Lower leg skin (tissue), 4 donors: ENCODE measurements around the gene PAX5. TPM values are rescaled to one million over a fixed set of nuclear protein-coding genes. Genes with fewer than 3 reads are reported as not detected.

Experiments used
- DNase-seq, 2 donors: peaks; one replicate each; pipeline ENCODE4 v3.0.0-alpha.2; 2019; ENCODE audit warnings: low spot score in 2 of 2
- H3K4me3 ChIP-seq: fragments of 200-600 bp; sonication (generic); 2 replicates; pipeline ENCODE4 v1.5.1; 2017; ENCODE audit warnings: mild to moderate bottlenecking, low read depth; ENCODE audit not compliant: poor library complexity, severe bottlenecking
- POLR2A ChIP-seq, 2 donors: fragments of 450-650 bp; IDR thresholded peaks; one replicate each; pipeline ENCODE4 v1.6.1; 2016 to 2017; ENCODE audit warnings: antibody characterized with exemption in 2 of 2, mild to moderate bottlenecking in 1 of 2, moderate library complexity in 1 of 2
- WGBS, 2 donors: methylation state at CpG; one replicate each; pipeline ENCODE4 v1.1.5; 2018; 5-methylcytosine and 5-hydroxymethylcytosine counted together
- intact Hi-C: fragments of 100-400 bp; cut with DNase I; formaldehyde crosslinking; loops from one replicate; pipeline ENCODE4 v1.15.0; 2023; ENCODE audit warnings: low total_unique reads
- total RNA-seq, 4 donors: library from RNA; depleted of rRNA; stranded (reverse); fragments of >200 nt; gene quantifications; one replicate each; pipeline ENCODE4 v1.1.0, GENCODE V29; 2016
- TF ChIP-seq, protein P1 (sequence below), 3 donors: fragments of 450-650 bp; IDR thresholded peaks; one replicate each; pipeline ENCODE4 v1.5.1; 2016; ENCODE audit warnings: antibody characterized with exemption in 3 of 3, mild to moderate bottlenecking in 3 of 3, moderate library complexity in 2 of 3

PAX5 gene
- total RNA-seq, 4 donors from 2014 or later, result 0.02 to 0.08 (median 0.03) TPM; not detected in 1

DNA sequence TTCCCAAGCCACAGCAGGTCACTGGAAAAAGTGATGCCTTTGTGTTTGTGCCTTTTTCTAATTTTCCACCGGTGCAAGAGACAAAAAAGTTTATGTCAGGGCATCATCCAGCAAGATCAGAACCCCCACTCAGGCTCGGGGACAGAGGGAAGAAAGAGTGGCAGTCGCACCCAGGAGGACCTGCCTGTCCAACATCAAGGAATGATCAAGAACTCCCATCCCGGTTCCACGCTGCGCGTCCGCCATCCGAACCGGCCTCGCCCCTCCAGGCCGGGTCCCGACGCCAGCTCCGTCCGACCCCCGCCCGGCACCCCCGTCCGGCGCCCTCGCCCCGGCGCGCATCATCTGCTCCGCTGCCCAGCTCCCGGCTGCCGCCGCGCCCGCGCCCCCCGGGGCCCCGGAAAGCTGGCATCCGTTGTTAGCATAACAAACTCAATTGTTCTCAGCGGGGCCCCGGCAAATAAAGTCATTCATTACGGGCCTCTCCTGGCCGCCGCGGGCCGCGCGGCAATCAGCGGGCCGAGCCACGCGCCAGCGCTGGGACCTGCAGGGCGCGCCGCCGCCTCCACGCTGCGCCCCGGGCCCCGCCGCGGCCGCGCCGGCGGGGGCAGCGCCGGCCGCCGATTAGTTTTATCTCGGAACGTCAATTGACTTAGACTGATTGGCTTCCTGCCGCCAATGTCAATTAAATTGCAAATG is 48.1 kb downstream of the PAX5 start:
- TF ChIP-seq POLR2A (IDR thresholded peaks at IDR 0.05), result no peak
- TF ChIP-seq, protein P1, sequence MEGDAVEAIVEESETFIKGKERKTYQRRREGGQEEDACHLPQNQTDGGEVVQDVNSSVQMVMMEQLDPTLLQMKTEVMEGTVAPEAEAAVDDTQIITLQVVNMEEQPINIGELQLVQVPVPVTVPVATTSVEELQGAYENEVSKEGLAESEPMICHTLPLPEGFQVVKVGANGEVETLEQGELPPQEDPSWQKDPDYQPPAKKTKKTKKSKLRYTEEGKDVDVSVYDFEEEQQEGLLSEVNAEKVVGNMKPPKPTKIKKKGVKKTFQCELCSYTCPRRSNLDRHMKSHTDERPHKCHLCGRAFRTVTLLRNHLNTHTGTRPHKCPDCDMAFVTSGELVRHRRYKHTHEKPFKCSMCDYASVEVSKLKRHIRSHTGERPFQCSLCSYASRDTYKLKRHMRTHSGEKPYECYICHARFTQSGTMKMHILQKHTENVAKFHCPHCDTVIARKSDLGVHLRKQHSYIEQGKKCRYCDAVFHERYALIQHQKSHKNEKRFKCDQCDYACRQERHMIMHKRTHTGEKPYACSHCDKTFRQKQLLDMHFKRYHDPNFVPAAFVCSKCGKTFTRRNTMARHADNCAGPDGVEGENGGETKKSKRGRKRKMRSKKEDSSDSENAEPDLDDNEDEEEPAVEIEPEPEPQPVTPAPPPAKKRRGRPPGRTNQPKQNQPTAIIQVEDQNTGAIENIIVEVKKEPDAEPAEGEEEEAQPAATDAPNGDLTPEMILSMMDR (IDR thresholded peaks at IDR 0.05), result no peak
- DNase-seq, result no peak
- no peak overlapping the region for H3K4me3 ChIP-seq
- WGBS, 2 donors, result 2 to 8% methylated on average over 6 to 35 of the region's 70 CpGs
- intact Hi-C loops, result no loop called here

DNA sequence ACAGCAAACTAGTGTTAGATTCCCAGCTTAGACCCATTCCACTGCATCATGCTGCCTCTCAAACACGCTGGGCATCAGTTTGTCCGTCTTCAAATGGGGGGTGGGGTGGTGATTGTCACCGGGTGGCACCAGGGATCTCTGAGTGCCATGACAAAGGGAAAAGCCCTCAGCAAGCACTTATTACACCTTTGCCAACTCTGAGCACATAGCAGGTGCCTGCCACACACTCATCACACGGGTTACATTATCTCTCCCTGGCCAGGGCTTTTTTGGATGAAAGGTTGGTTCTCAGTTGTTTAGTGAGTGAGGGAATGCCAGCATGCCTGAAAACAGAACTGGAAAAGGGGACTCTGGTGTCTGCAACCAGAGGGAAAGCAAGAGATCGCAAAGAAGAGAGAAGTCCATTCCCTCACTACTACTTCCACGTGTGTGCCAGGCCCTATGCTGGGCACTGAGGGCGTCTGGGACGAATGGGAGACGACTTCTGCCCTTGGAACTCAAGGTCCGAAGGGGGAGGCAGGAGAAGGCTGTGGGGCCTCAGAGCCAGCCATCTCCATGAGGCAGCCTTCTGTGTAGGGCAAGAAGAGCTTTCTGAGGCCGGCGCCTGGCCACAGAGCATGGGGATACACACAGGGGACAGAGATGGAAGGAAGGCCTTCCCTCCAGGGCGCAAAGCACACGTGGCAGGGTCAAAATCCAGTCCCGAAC is 48.9 kb downstream of the PAX5 start:
- 39 to 47% methylated on average over 15 of the region's 15 CpGs for WGBS, 2 donors
- H3K4me3 ChIP-seq, result no peak overlapping the region

GRCh38 chr9:36980148-36980974 is 53.7 kb downstream of the PAX5 start:
- 37 to 43% methylated on average over 7 of the region's 7 CpGs for WGBS, 2 donors
- TF ChIP-seq, protein P1 (IDR thresholded peaks at IDR 0.05), result no peak
- TF ChIP-seq POLR2A (IDR thresholded peaks at IDR 0.05), result no peak
- intact Hi-C loops, result no loop called here
- no peak for DNase-seq
- H3K4me3 ChIP-seq, result no peak overlapping the region

More for the DNA sequence above, 48.9 kb downstream of the PAX5 start:
- intact Hi-C loops, result no loop called here
- no peak for DNase-seq
- TF ChIP-seq, protein P1 (IDR thresholded peaks at IDR 0.05), result no peak
- TF ChIP-seq POLR2A (IDR thresholded peaks at IDR 0.05), result no peak

DNA sequence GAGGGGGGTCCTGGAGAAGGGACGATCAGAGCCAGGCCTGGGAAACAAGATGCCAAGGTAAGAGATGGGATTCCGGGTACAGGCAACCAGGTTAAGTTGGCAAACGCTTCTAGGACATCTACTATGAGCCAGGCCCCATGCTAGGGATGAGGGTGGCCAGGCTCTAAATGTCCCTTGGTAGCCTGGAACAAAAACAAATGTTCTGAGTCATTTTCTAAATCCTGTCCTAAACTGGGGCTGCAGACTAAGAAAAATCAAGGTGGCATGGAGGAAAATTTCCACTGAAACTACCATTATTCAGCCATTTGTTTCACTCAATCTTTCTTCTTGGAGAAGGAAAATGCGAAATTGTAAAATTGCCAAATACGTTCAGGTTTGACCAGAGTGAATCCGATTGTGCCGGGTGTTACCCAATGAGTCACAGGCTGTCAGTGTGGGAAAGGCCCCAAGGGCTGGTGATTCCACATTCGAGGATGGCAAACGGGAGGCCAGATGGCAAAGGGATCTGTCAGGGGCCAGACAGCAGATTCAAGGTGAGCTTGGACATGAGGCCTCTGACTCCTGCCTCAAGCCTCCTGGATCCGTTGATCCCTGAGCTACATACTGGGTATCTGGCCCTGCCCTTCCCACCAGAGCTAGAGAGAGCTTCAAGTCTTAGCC is 57.6 kb downstream of the PAX5 start:
- no peak for DNase-seq
- intact Hi-C loops, result no loop called here
- H3K4me3 ChIP-seq, result no peak overlapping the region
- TF ChIP-seq, protein P1 (IDR thresholded peaks at IDR 0.05), result no peak
- no peak for TF ChIP-seq POLR2A (IDR thresholded peaks at IDR 0.05)
- 47 to 56% methylated on average over 10 of the region's 10 CpGs for WGBS, 2 donors

GRCh38 chr9:36974731-36975130 is 59.3 kb downstream of the PAX5 start:
- intact Hi-C loops, result no loop called here
- TF ChIP-seq POLR2A (IDR thresholded peaks at IDR 0.05), result no peak
- TF ChIP-seq, protein P1 (IDR thresholded peaks at IDR 0.05), result no peak
- no peak for DNase-seq
- no peak overlapping the region for H3K4me3 ChIP-seq
- WGBS, 2 donors, result 59% methylated on average over 7 of the region's 7 CpGs
